Neural cell (in vitro differentiated cells): ENCODE results near the gene ST3GAL4. TPM values are rescaled to one million over a fixed set of nuclear protein-coding genes. Genes with fewer than 3 reads are reported as not detected.

Experiments used
- H2AFZ ChIP-seq: fragments of 200-600, 300-800 bp; sonication (generic), shearing (Covaris generic); 2 replicates; pipeline ENCODE4 v1.6.0; 2014; ENCODE audit warnings: low read depth, mild to moderate bottlenecking, antibody characterized with exemption, low read length, moderate library complexity
- H3F3A ChIP-seq: fragments of 200-600 bp; shearing (Covaris generic); 2 replicates; pipeline ENCODE4 v1.6.1; 2016; ENCODE audit warnings: mild to moderate bottlenecking, moderate library complexity, mixed read lengths, antibody characterized with exemption, low read length; ENCODE audit not compliant: insufficient read depth, poor library complexity, severe bottlenecking
- H3K27ac ChIP-seq: fragments of 200-600, 300-800 bp; sonication (generic), shearing (Covaris generic); 2 replicates; pipeline ENCODE4 v1.5.1; 2014; ENCODE audit warnings: mild to moderate bottlenecking, low read length, moderate library complexity
- H3K27me3 ChIP-seq: fragments of 300-800, 200-600 bp; sonication (generic), shearing (Covaris generic); 2 replicates; pipeline ENCODE4 v1.6.0; 2014; ENCODE audit warnings: mild to moderate bottlenecking, low read depth, low read length, moderate library complexity; ENCODE audit not compliant: insufficient read depth
- H3K36me3 ChIP-seq: fragments of 300-800, 200-600 bp; sonication (generic), shearing (Covaris generic); 2 replicates; pipeline ENCODE4 v1.5.1; 2014; ENCODE audit warnings: mild to moderate bottlenecking, antibody characterized with exemption, low read length, moderate library complexity; ENCODE audit not compliant: insufficient read depth
- H3K4me2 ChIP-seq: fragments of 300-800, 200-600 bp; sonication (generic), shearing (Covaris generic); 2 replicates; pipeline ENCODE4 v1.6.0; 2014; ENCODE audit warnings: mild to moderate bottlenecking, low read length
- H3K4me3 ChIP-seq: fragments of 300-800, 200-600 bp; sonication (generic), shearing (Covaris generic); 2 replicates; pipeline ENCODE4 v1.5.1; 2014; ENCODE audit warnings: mild to moderate bottlenecking, low read length, moderate library complexity
- H3K79me2 ChIP-seq: fragments of 200-600 bp; shearing (Covaris generic); replicated peaks from 2 replicates; pipeline ENCODE4 v1.6.0; 2014; ENCODE audit warnings: mild to moderate bottlenecking, low read length, moderate library complexity; ENCODE audit not compliant: insufficient read depth
- H3K9ac ChIP-seq: fragments of 300-800, 200-600 bp; sonication (generic), shearing (Covaris generic); 2 replicates; pipeline ENCODE4 v1.6.1; 2016; ENCODE audit warnings: mild to moderate bottlenecking, low read length, mixed read lengths
- H3K9me2 ChIP-seq: fragments of 200-600 bp; shearing (Covaris generic); 2 replicates; pipeline ENCODE4 v1.6.1; 2016; ENCODE audit warnings: mild to moderate bottlenecking, low read length, mixed read lengths; ENCODE audit not compliant: insufficient read depth
- H3K9me3 ChIP-seq: fragments of 200-600, 300-800 bp; sonication (generic), shearing (Covaris generic); 2 replicates; pipeline ENCODE4 v1.6.1; 2016; ENCODE audit warnings: mild to moderate bottlenecking, mixed run types, low read length, moderate library complexity, mixed read lengths
- H4K20me1 ChIP-seq: fragments of 200-600 bp; shearing (Covaris generic); 2 replicates; pipeline ENCODE4 v1.6.1; 2016; ENCODE audit warnings: mild to moderate bottlenecking, mixed run types; ENCODE audit not compliant: insufficient read depth
- EP300 ChIP-seq: fragments of 450-650 bp; conservative IDR thresholded peaks from 2 replicates; pipeline ENCODE4 v1.6.1; 2014; ENCODE audit warnings: antibody characterized with exemption, mild to moderate bottlenecking, moderate library complexity; ENCODE audit not compliant: poor library complexity, severe bottlenecking
- EZH2 ChIP-seq: fragments of 200-600, 300-800 bp; shearing (Covaris generic), sonication (generic); IDR thresholded peaks from 2 replicates; pipeline ENCODE4 v1.6.1; 2014; ENCODE audit warnings: antibody characterized with exemption, low read length, borderline replicate concordance, mild to moderate bottlenecking; ENCODE audit not compliant: insufficient read depth, poor library complexity, severe bottlenecking
- MXI1 ChIP-seq: fragments of 450-650 bp; conservative IDR thresholded peaks from 2 replicates; pipeline ENCODE4 v1.6.1; 2014; ENCODE audit warnings: antibody characterized with exemption, mild to moderate bottlenecking; ENCODE audit not compliant: poor library complexity, severe bottlenecking
- POLR2AphosphoS5 ChIP-seq: IDR thresholded peaks from 2 replicates; pipeline ENCODE4 v1.6.1; 2012
- RAD21 ChIP-seq: fragments of 450-650 bp; conservative IDR thresholded peaks from 2 replicates; pipeline ENCODE4 v1.6.1; 2014; ENCODE audit warnings: antibody characterized with exemption, mild to moderate bottlenecking, moderate library complexity
- SMC3 ChIP-seq: fragments of 450-650 bp; conservative IDR thresholded peaks from 2 replicates; pipeline ENCODE4 v1.6.1; 2014; ENCODE audit warnings: antibody characterized with exemption, mild to moderate bottlenecking, moderate library complexity; ENCODE audit not compliant: poor library complexity
- TAF1 ChIP-seq: IDR thresholded peaks from 2 replicates; pipeline ENCODE4 v1.6.1; 2012; ENCODE audit warnings: low read depth
- polyA plus RNA-seq: library from polyadenylated mRNA; depleted of rRNA; stranded (reverse); fragments of >200 nt; gene quantifications from 2 replicates; pipeline ENCODE4 v1.2.3, GENCODE V29; 2014
- TF ChIP-seq, protein P1 (sequence below): IDR thresholded peaks from 2 replicates; pipeline ENCODE4 v1.6.1; 2012; ENCODE audit warnings: borderline replicate concordance
- TF ChIP-seq, protein P2 (sequence below): fragments of 450-650 bp; IDR thresholded peaks from 2 replicates; pipeline ENCODE4 v1.5.1; 2014; ENCODE audit warnings: antibody characterized with exemption, mild to moderate bottlenecking, moderate library complexity; ENCODE audit not compliant: poor library complexity, severe bottlenecking

The ST3GAL4 gene
- polyA plus RNA-seq, 1 donor from 2014 or later, result 46.1 TPM

DNA sequence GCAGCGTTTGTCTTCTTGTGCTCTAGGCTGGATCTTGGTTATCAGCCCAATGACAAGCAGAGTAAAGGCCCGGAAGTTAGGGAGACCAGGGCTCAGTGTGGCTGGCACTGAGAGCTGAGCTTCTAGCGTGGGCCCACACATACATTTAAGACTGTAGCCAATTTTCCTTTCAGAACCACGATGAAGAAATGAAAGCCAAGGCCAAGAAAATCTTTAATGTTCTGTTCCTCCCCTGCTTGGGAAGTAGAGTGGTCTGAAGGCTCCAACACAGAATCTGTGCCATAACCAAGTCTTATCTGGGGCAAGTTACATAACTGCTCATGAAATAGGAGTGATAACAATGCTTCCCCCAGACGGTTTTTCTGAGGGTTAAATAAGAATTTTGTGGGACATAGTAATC, 4.7 kb upstream of the ST3GAL4 start:
- no peak overlapping the region for H2AFZ ChIP-seq
- no peak overlapping the region for H3K9ac ChIP-seq
- no peak for TF ChIP-seq EP300
- TF ChIP-seq, protein P1, sequence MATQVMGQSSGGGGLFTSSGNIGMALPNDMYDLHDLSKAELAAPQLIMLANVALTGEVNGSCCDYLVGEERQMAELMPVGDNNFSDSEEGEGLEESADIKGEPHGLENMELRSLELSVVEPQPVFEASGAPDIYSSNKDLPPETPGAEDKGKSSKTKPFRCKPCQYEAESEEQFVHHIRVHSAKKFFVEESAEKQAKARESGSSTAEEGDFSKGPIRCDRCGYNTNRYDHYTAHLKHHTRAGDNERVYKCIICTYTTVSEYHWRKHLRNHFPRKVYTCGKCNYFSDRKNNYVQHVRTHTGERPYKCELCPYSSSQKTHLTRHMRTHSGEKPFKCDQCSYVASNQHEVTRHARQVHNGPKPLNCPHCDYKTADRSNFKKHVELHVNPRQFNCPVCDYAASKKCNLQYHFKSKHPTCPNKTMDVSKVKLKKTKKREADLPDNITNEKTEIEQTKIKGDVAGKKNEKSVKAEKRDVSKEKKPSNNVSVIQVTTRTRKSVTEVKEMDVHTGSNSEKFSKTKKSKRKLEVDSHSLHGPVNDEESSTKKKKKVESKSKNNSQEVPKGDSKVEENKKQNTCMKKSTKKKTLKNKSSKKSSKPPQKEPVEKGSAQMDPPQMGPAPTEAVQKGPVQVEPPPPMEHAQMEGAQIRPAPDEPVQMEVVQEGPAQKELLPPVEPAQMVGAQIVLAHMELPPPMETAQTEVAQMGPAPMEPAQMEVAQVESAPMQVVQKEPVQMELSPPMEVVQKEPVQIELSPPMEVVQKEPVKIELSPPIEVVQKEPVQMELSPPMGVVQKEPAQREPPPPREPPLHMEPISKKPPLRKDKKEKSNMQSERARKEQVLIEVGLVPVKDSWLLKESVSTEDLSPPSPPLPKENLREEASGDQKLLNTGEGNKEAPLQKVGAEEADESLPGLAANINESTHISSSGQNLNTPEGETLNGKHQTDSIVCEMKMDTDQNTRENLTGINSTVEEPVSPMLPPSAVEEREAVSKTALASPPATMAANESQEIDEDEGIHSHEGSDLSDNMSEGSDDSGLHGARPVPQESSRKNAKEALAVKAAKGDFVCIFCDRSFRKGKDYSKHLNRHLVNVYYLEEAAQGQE, result no peak
- TF ChIP-seq TAF1, result no peak
- no peak for TF ChIP-seq EZH2
- no peak for TF ChIP-seq POLR2AphosphoS5
- TF ChIP-seq, protein P2, sequence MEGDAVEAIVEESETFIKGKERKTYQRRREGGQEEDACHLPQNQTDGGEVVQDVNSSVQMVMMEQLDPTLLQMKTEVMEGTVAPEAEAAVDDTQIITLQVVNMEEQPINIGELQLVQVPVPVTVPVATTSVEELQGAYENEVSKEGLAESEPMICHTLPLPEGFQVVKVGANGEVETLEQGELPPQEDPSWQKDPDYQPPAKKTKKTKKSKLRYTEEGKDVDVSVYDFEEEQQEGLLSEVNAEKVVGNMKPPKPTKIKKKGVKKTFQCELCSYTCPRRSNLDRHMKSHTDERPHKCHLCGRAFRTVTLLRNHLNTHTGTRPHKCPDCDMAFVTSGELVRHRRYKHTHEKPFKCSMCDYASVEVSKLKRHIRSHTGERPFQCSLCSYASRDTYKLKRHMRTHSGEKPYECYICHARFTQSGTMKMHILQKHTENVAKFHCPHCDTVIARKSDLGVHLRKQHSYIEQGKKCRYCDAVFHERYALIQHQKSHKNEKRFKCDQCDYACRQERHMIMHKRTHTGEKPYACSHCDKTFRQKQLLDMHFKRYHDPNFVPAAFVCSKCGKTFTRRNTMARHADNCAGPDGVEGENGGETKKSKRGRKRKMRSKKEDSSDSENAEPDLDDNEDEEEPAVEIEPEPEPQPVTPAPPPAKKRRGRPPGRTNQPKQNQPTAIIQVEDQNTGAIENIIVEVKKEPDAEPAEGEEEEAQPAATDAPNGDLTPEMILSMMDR, result no peak
- TF ChIP-seq SMC3, result no peak
- TF ChIP-seq MXI1, result no peak
- TF ChIP-seq RAD21, result no peak
- H3F3A ChIP-seq, result no peaks in the 10 kb centered on the region
- no peaks in the 10 kb centered on the region for H4K20me1 ChIP-seq
- H3K36me3 ChIP-seq, result no peaks in the 10 kb centered on the region
- no peaks in the 10 kb centered on the region for H3K27me3 ChIP-seq
- peaks cover 10% of the 10 kb centered on the region for H3K79me2 ChIP-seq
- H3K27ac ChIP-seq, result no peak overlapping the region
- no peak overlapping the region for H3K4me2 ChIP-seq
- H3K9me3 ChIP-seq, result no peaks in the 10 kb centered on the region
- no peak overlapping the region for H3K4me3 ChIP-seq
- H3K9me2 ChIP-seq, result no peaks in the 10 kb centered on the region

DNA sequence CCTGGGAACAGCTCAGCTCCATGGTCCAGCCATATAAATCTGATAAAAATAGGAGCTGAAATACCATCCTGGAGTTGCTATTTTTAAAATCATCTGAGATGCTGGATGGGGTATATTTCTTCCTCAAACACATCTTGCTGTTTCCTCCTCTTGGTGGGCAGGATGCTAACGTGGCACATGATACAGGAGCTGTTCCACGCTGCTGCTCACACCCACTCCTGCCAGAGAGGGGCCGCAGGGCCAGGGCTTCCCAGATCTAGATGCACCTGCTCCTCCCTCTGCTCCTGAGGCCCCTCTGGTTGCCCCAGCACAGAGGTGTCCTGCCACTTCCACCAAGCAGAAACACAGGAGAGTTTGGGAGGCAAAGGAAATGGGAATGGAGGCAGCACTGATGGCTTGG, 3.3 kb upstream of the ST3GAL4 start:
- Histone ChIP-seq H3K36me3 (no peaks in the 10 kb centered on the region), H4K20me1 (no peaks in the 10 kb centered on the region), H3K9me3 (no peaks in the 10 kb centered on the region), H3K4me3 (no peak overlapping the region), H3K9ac (no peak overlapping the region), H3K4me2 (no peak overlapping the region), H3K27me3 (no peaks in the 10 kb centered on the region), H3K79me2 (peaks cover 10% of the 10 kb centered on the region), H3F3A (no peaks in the 10 kb centered on the region), H3K27ac (no peak overlapping the region), H3K9me2 (no peaks in the 10 kb centered on the region), H2AFZ (no peak overlapping the region)
- TF ChIP-seq RAD21 (no peak), SMC3 (no peak), POLR2AphosphoS5 (no peak), EZH2 (no peak), EP300 (no peak), TAF1 (no peak), MXI1 (no peak)
- TF ChIP-seq, protein P2, result no peak
- TF ChIP-seq, protein P1, result no peak
